ENCODE measurements around the gene GABARAPL2.

The GABARAPL2 gene

DNA sequence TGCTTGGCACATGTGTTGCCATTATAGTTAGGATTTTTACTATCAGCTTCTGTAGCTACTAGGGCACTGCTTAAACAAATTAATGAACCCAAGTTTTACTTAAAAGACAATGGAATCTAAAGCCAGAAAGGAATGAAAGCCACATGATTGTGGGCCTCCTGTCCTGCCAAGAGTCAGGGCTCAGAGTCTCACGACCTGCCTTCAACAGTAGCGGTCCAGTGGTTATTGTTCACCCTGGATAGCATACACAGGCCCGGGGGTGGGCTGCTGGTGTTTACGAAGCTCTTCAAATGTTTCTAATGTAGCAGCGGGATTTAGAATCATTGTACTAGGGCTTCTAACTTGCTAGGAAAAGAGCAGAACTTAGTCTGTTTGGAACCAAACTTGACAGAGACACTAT, 7.8 kb downstream of the GABARAPL2 start (continued):
- TF ChIP-seq SP3 (tag by site-specific recombination; IDR thresholded peaks at IDR 0.05) (no peak), ZNF707 (tag by site-specific recombination; IDR thresholded peaks at IDR 0.05) (no peak)

DNA sequence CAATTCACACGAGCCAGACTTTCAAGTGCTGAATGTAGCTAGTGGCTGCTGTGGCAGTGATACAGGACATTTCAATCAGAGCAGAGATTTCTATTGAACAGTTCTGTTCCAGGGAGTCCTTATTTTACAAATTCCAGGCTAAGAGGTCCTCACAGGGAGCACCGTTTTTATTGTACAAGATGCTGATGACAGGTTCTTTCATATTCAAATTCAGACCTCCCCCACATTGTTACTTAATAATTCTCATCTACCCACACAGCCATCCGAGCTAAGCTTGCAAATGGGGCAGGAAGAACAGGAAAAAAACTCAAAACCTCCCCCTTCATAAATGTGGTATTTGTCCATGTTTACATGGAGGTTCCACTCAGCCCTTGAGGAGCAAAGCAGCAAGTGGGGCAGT, 9.8 kb downstream of the GABARAPL2 start:
- CTCF ChIA-PET: interaction anchor here (1.0 to 1.5 kb wide), 2 partner anchors 58 to 103 kb away, joined by 3 to 8 read pairs; no protein-coding TSS in a partner anchor
- no peaks in the 10 kb centered on the region for H3K4me1 ChIP-seq (ENCODE audit: control insufficient read depth, insufficient read depth, low read length)
- H3K4me3 ChIP-seq (ENCODE audit: low read depth, low read length): no peak overlapping the region
- TF ChIP-seq, protein P1, sequence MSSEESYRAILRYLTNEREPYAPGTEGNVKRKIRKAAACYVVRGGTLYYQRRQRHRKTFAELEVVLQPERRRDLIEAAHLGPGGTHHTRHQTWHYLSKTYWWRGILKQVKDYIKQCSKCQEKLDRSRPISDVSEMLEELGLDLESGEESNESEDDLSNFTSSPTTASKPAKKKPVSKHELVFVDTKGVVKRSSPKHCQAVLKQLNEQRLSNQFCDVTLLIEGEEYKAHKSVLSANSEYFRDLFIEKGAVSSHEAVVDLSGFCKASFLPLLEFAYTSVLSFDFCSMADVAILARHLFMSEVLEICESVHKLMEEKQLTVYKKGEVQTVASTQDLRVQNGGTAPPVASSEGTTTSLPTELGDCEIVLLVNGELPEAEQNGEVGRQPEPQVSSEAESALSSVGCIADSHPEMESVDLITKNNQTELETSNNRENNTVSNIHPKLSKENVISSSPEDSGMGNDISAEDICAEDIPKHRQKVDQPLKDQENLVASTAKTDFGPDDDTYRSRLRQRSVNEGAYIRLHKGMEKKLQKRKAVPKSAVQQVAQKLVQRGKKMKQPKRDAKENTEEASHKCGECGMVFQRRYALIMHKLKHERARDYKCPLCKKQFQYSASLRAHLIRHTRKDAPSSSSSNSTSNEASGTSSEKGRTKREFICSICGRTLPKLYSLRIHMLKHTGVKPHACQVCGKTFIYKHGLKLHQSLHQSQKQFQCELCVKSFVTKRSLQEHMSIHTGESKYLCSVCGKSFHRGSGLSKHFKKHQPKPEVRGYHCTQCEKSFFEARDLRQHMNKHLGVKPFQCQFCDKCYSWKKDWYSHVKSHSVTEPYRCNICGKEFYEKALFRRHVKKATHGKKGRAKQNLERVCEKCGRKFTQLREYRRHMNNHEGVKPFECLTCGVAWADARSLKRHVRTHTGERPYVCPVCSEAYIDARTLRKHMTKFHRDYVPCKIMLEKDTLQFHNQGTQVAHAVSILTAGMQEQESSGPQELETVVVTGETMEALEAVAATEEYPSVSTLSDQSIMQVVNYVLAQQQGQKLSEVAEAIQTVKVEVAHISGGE (tag by site-specific recombination; conservative IDR thresholded peaks at IDR 0.05; ENCODE audit: low read depth): no peak
- TF ChIP-seq ZNF24 (tag by site-specific recombination; IDR thresholded peaks at IDR 0.05): no peak
- TF ChIP-seq ZIC2 (tag by site-specific recombination; IDR thresholded peaks at IDR 0.05): no peak
- no peak for TF ChIP-seq ZSCAN18 (tag by site-specific recombination; IDR thresholded peaks at IDR 0.05)
- no peak for TF ChIP-seq TRIM28 (IDR thresholded peaks at IDR 0.05; ENCODE audit: borderline replicate concordance, low read length)
- no peak for TF ChIP-seq ZNF623 (tag by site-specific recombination; IDR thresholded peaks at IDR 0.05)
- no peak for TF ChIP-seq WT1 (tag by site-specific recombination; IDR thresholded peaks at IDR 0.05)
- no peak for TF ChIP-seq EGR2 (tag by site-specific recombination; IDR thresholded peaks at IDR 0.05; ENCODE audit: low read depth)
- TF ChIP-seq ZNF324 (tag by site-specific recombination; IDR thresholded peaks at IDR 0.05): no peak
- TF ChIP-seq ZNF488 (tag by site-specific recombination; IDR thresholded peaks at IDR 0.05): no peak
- POLR2A ChIA-PET: no interaction called here
- H3K36me3 ChIP-seq (ENCODE audit: control insufficient read depth in 2 of 2, insufficient read depth in 1 of 2, low read length in 2 of 2): peaks cover 32 to 90% of the 10 kb centered on the region in 2 experiments
- no peak overlapping the region for H3K27ac ChIP-seq (ENCODE audit: extremely low read depth, low read depth, low read length)
- H3K9me3 ChIP-seq (ENCODE audit: control insufficient read depth, insufficient read depth, low read depth, low read length): no peaks in the 10 kb centered on the region

DNA sequence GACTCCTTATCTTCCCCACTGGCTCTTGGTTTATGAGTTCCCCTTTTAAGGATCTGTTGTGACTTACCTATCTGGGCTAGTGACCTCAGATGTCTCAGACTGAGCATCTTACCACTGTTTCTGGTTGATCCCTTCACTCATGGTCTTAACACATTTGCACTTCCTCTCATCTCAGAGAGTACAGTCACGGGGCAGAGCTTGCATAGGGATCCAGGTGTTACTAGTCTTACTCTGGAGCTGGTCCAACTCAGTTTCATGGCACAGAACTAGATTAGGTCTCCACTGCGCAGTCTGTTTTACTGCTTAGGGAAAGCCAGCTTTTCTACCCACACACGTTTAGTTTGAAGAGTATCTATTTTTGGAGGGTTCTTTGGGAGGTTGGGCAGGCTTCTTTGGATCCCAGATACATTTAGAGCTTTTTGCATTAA, 10.2 kb downstream of the GABARAPL2 start:
- Histone ChIP-seq H3K27ac (ENCODE audit: extremely low read depth, low read depth, low read length) (no peak overlapping the region), H3K4me1 (ENCODE audit: control insufficient read depth, insufficient read depth, low read length) (no peaks in the 10 kb centered on the region), H3K9me3 (ENCODE audit: control insufficient read depth, insufficient read depth, low read depth, low read length) (no peaks in the 10 kb centered on the region), H3K4me3 (ENCODE audit: low read depth, low read length) (no peak overlapping the region), H3K36me3 (ENCODE audit: control insufficient read depth in 2 of 2, insufficient read depth in 1 of 2, low read length in 2 of 2) (peaks cover 27 to 85% of the 10 kb centered on the region in 2 experiments)
- POLR2A ChIA-PET: no interaction called here
- CTCF ChIA-PET: interaction anchor here (1.0 to 1.5 kb wide), 2 partner anchors 59 to 104 kb away, joined by 3 to 8 read pairs; no protein-coding TSS in a partner anchor
- TF ChIP-seq, protein P2, sequence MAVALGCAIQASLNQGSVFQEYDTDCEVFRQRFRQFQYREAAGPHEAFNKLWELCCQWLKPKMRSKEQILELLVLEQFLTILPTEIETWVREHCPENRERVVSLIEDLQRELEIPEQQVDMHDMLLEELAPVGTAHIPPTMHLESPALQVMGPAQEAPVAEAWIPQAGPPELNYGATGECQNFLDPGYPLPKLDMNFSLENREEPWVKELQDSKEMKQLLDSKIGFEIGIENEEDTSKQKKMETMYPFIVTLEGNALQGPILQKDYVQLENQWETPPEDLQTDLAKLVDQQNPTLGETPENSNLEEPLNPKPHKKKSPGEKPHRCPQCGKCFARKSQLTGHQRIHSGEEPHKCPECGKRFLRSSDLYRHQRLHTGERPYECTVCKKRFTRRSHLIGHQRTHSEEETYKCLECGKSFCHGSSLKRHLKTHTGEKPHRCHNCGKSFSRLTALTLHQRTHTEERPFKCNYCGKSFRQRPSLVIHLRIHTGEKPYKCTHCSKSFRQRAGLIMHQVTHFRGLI (tag by site-specific recombination; IDR thresholded peaks at IDR 0.05): no peak
- TF ChIP-seq ZNF391 (tag by site-specific recombination; IDR thresholded peaks at IDR 0.05; ENCODE audit: borderline replicate concordance, low read depth) (no peak), ZNF626 (tag by site-specific recombination; IDR thresholded peaks at IDR 0.05) (no peak), ZNF416 (tag by site-specific recombination; IDR thresholded peaks at IDR 0.05) (no peak), MYNN (tag by site-specific recombination; IDR thresholded peaks at IDR 0.05; ENCODE audit: borderline replicate concordance) (no peak), ZSCAN30 (tag by site-specific recombination; IDR thresholded peaks at IDR 0.05) (no peak), ZNF585B (tag by site-specific recombination; IDR thresholded peaks at IDR 0.05) (no peak), ZNF544 (tag by site-specific recombination; IDR thresholded peaks at IDR 0.05) (no peak), ZNF175 (tag by site-specific recombination; IDR thresholded peaks at IDR 0.05) (no peak), BCL11B (tag by site-specific recombination; IDR thresholded peaks at IDR 0.05; ENCODE audit: low read depth) (no peak), ZNF157 (tag by site-specific recombination; IDR thresholded peaks at IDR 0.05) (no peak), ZNF37A (tag by site-specific recombination; IDR thresholded peaks at IDR 0.05) (no peak), ZBTB20 (tag by site-specific recombination; IDR thresholded peaks at IDR 0.05) (no peak)
- TF ChIP-seq, protein P3, sequence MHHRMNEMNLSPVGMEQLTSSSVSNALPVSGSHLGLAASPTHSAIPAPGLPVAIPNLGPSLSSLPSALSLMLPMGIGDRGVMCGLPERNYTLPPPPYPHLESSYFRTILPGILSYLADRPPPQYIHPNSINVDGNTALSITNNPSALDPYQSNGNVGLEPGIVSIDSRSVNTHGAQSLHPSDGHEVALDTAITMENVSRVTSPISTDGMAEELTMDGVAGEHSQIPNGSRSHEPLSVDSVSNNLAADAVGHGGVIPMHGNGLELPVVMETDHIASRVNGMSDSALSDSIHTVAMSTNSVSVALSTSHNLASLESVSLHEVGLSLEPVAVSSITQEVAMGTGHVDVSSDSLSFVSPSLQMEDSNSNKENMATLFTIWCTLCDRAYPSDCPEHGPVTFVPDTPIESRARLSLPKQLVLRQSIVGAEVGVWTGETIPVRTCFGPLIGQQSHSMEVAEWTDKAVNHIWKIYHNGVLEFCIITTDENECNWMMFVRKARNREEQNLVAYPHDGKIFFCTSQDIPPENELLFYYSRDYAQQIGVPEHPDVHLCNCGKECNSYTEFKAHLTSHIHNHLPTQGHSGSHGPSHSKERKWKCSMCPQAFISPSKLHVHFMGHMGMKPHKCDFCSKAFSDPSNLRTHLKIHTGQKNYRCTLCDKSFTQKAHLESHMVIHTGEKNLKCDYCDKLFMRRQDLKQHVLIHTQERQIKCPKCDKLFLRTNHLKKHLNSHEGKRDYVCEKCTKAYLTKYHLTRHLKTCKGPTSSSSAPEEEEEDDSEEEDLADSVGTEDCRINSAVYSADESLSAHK (tag by site-specific recombination; IDR thresholded peaks at IDR 0.05): no peak

Measured in HEK293 (cell line).